ENCODE data around the gene RCOR1.
"Not testable (repeated sequence)": the region's sequence is repeated elsewhere in the genome, so short reads cannot be mapped to it uniquely, and the experiment has no call there.

The RCOR1 gene

GRCh38 chr14:102629808-102630350 lies 37.4 kb downstream of the RCOR1 start:
- DNase-seq (ENCODE audit: low spot score): no peak

- no peak for DNase-seq (ENCODE audit: low spot score)
Measured at GRCh38 chr14:102630405-102630804, 38.0 kb downstream of the RCOR1 start.

GRCh38 chr14:102630881-102631280 lies 38.4 kb downstream of the RCOR1 start:
- no peak for DNase-seq (ENCODE audit: low spot score)

- no peak for DNase-seq (ENCODE audit: low spot score)
Measured at GRCh38 chr14:102633906-102634595, 41.6 kb downstream of the RCOR1 start.

GRCh38 chr14:102639611-102640010 lies 47.2 kb downstream of the RCOR1 start:
- DNase-seq (ENCODE audit: low spot score): not testable (repeated sequence)

- no peak for DNase-seq (ENCODE audit: low spot score)
Measured at GRCh38 chr14:102644523-102644922, 52.1 kb downstream of the RCOR1 start.

GRCh38 chr14:102645746-102646440 lies 53.4 kb downstream of the RCOR1 start:
- no peak for DNase-seq (ENCODE audit: low spot score)

- no peak for DNase-seq (ENCODE audit: low spot score)
Measured at GRCh38 chr14:102646615-102647014, 54.2 kb downstream of the RCOR1 start.

- no peak for DNase-seq (ENCODE audit: low spot score)
Measured at GRCh38 chr14:102652194-102652593, 59.7 kb downstream of the RCOR1 start.

GRCh38 chr14:102654298-102654697 lies 61.8 kb downstream of the RCOR1 start:
- no peak for DNase-seq (ENCODE audit: low spot score)

GRCh38 chr14:102655137-102655536 lies 62.7 kb downstream of the RCOR1 start:
- no peak for DNase-seq (ENCODE audit: low spot score)

GRCh38 chr14:102659797-102660196 lies 67.3 kb downstream of the RCOR1 start:
- no peak for DNase-seq (ENCODE audit: low spot score)

- DNase-seq (ENCODE audit: low spot score): no peak
Measured at GRCh38 chr14:102661614-102662013, 69.2 kb downstream of the RCOR1 start.

GRCh38 chr14:102662636-102663430 lies 70.4 kb downstream of the RCOR1 start:
- DNase-seq (ENCODE audit: low spot score): no peak

GRCh38 chr14:102663440-102663839 lies 71.0 kb downstream of the RCOR1 start:
- no peak for DNase-seq (ENCODE audit: low spot score)

GRCh38 chr14:102665621-102666020 lies 73.2 kb downstream of the RCOR1 start:
- DNase-seq (ENCODE audit: low spot score): no peak

- no peak for DNase-seq (ENCODE audit: low spot score)
Measured at GRCh38 chr14:102666635-102667034, 74.2 kb downstream of the RCOR1 start.

- no peak for DNase-seq (ENCODE audit: low spot score)
Measured at GRCh38 chr14:102667703-102668102, 75.3 kb downstream of the RCOR1 start.

GRCh38 chr14:102668291-102668873 lies 75.9 kb downstream of the RCOR1 start:
- no peak for DNase-seq (ENCODE audit: low spot score)

GRCh38 chr14:102671410-102671809 lies 79.0 kb downstream of the RCOR1 start:
- DNase-seq (ENCODE audit: low spot score): no peak

GRCh38 chr14:102672410-102672960 lies 80.0 kb downstream of the RCOR1 start:
- no peak for DNase-seq (ENCODE audit: low spot score)

- no peak for DNase-seq (ENCODE audit: low spot score)
Measured at GRCh38 chr14:102675396-102675795, 82.9 kb downstream of the RCOR1 start.
